CD14-positive monocyte (primary cell): Measurements from ENCODE around the gene CDK5RAP2. TPM values are rescaled to one million over a fixed set of nuclear protein-coding genes. Genes with fewer than 3 reads are reported as not detected.

Experiments used
- DNase-seq, 3 donors: peaks; one replicate each; pipeline ENCODE4 v3.0.0-alpha.2; 2011 to 2022
- H2AFZ ChIP-seq: 2 replicates; pipeline ENCODE4 v1.6.0; 2012; ENCODE audit warnings: mild to moderate bottlenecking, low read depth, low read length, inconsistent platforms; ENCODE audit not compliant: insufficient read depth, poor library complexity, severe bottlenecking
- H3K27ac ChIP-seq, 2 donors: 1 replicate in 1 of 2; 2 replicates in 1 of 2; pipeline ENCODE4 v1.5.1; 2012 to 2013; ENCODE audit warnings: low read length in 2 of 2, control low read depth in 1 of 2, inconsistent platforms in 1 of 2, low read depth in 1 of 2, mild to moderate bottlenecking in 1 of 2
- H3K27me3 ChIP-seq, 2 donors: one replicate each; pipeline versions ENCODE4 v1.6.0 to v1.6.1; 2011 to 2013; ENCODE audit warnings: low read length in 2 of 2; ENCODE audit not compliant: control insufficient read depth in 2 of 2, insufficient read depth in 2 of 2
- H3K36me3 ChIP-seq, 2 donors: replicated peaks in 1 of 2; 1 replicate in 1 of 2; 2 replicates in 1 of 2; pipeline versions ENCODE4 v1.5.1 to v1.6.1; 2012 to 2013; ENCODE audit warnings: low read length in 2 of 2, control low read depth in 1 of 2, inconsistent platforms in 1 of 2, mild to moderate bottlenecking in 1 of 2; ENCODE audit not compliant: insufficient read depth in 2 of 2, control insufficient read depth in 1 of 2
- H3K4me1 ChIP-seq, 2 donors: 1 replicate in 1 of 2; 2 replicates in 1 of 2; pipeline versions ENCODE4 v1.5.1 to v1.6.1; 2012 to 2013; ENCODE audit warnings: low read length in 2 of 2, control low read depth in 1 of 2, inconsistent platforms in 1 of 2, mild to moderate bottlenecking in 1 of 2, moderate library complexity in 1 of 2; ENCODE audit not compliant: insufficient read depth in 2 of 2, control insufficient read depth in 1 of 2
- H3K4me2 ChIP-seq: replicated peaks from 2 replicates; pipeline ENCODE3; 2012; ENCODE audit warnings: low read length, moderate library complexity, mild to moderate bottlenecking; ENCODE audit not compliant: poor library complexity, severe bottlenecking; ENCODE audit errors: extremely low read depth
- H3K4me3 ChIP-seq, 3 experiments: fragments of 200-600 bp in 1 of 3; sonication (generic) in 1 of 3; replicated peaks in 1 of 3; 1 replicate in 2 of 3; 2 replicates in 1 of 3; pipeline ENCODE4 v1.5.1; 2011 to 2013; ENCODE audit warnings: low read length in 3 of 3, mild to moderate bottlenecking in 3 of 3, control low read depth in 2 of 3, low read depth in 2 of 3, inconsistent platforms in 1 of 3, moderate library complexity in 1 of 3
- H3K79me2 ChIP-seq: 2 replicates; pipeline ENCODE4 v1.6.0; 2012; ENCODE audit warnings: mild to moderate bottlenecking, control low read depth, inconsistent platforms, low read length, moderate library complexity; ENCODE audit not compliant: insufficient read depth
- H3K9ac ChIP-seq: 2 replicates; pipeline ENCODE4 v1.6.0; 2017; ENCODE audit warnings: low read length, mild to moderate bottlenecking; ENCODE audit not compliant: insufficient read depth, poor library complexity, severe bottlenecking
- H3K9me3 ChIP-seq, 2 donors: replicated peaks in 1 of 2; 1 replicate in 1 of 2; 2 replicates in 1 of 2; pipeline versions ENCODE4 v1.5.1 to v1.6.1; 2012 to 2013; ENCODE audit warnings: low read length in 2 of 2, control low read depth in 1 of 2; ENCODE audit not compliant: control insufficient read depth in 1 of 2, insufficient read depth in 1 of 2
- H4K20me1 ChIP-seq: 2 replicates; pipeline ENCODE4 v1.6.0; 2012; ENCODE audit warnings: mild to moderate bottlenecking, low read length, control low read depth, moderate library complexity; ENCODE audit not compliant: insufficient read depth
- H3K27ac Mint-ChIP-seq, 7 donors: one replicate each; pipeline ENCODE4 v1.8.0; 2020; ENCODE audit warnings: mild to moderate bottlenecking in 7 of 7, mixed read lengths in 7 of 7, moderate library complexity in 6 of 7, inconsistent platforms in 2 of 7
- H3K27me3 Mint-ChIP-seq, 3 donors: one replicate each; pipeline ENCODE4 v1.8.0; 2021 to 2022; ENCODE audit warnings: low read depth in 3 of 3, mild to moderate bottlenecking in 3 of 3, mixed read lengths in 3 of 3, moderate library complexity in 3 of 3, inconsistent platforms in 1 of 3
- H3K36me3 Mint-ChIP-seq, 2 donors: one replicate each; pipeline ENCODE4 v1.8.0; 2020; ENCODE audit warnings: mixed read lengths in 2 of 2, inconsistent platforms in 1 of 2, mild to moderate bottlenecking in 1 of 2
- H3K4me1 Mint-ChIP-seq: one replicate; pipeline ENCODE4 v1.8.0; 2020; ENCODE audit warnings: mild to moderate bottlenecking, mixed read lengths
- H3K4me3 Mint-ChIP-seq, 2 donors: one replicate each; pipeline ENCODE4 v1.8.0; 2020; ENCODE audit warnings: mild to moderate bottlenecking in 2 of 2, mixed read lengths in 2 of 2, moderate library complexity in 1 of 2
- H3K9me3 Mint-ChIP-seq, 7 donors: one replicate each; pipeline ENCODE4 v1.8.0; 2020 to 2022; ENCODE audit warnings: mixed read lengths in 7 of 7, mild to moderate bottlenecking in 6 of 7, moderate library complexity in 6 of 7, inconsistent platforms in 2 of 7
- WGBS: methylation state at CpG from one replicate; pipeline ENCODE4 v1.1.5; 2013; ENCODE audit warnings: missing lambda C conversion rate; ENCODE audit not compliant: insufficient coverage; 5-methylcytosine and 5-hydroxymethylcytosine counted together
- intact Hi-C, 2 donors: fragments of 100-400 bp; cut with micrococcal nuclease; formaldehyde crosslinking; loops; one replicate each; pipeline versions ENCODE4 v1.15.0 to v1.15.1; 2023
- polyA plus RNA-seq, 3 donors: library from polyadenylated mRNA; depleted of rRNA in 1 of 3; unstranded in 2 of 3; stranded (reverse) in 1 of 3; fragments of 300-500 nt in 2 of 3; fragments of >200 nt in 1 of 3; fragmentation: Illumina TruSeq in 2 of 3; gene quantifications; 1 replicate in 2 of 3; 2 replicates in 1 of 3; pipeline ENCODE4 v1.2.3, GENCODE V29; 2012 to 2021
- TF ChIP-seq, protein P1 (sequence below): fragments of 200-600 bp; IDR thresholded peaks from one replicate; pipeline ENCODE4 v1.8.0; 2022; ENCODE audit warnings: antibody characterized with exemption, mild to moderate bottlenecking

CDK5RAP2 gene
- polyA plus RNA-seq, 3 donors, result 2.0 to 13.7 (median 6.1) TPM

DNA sequence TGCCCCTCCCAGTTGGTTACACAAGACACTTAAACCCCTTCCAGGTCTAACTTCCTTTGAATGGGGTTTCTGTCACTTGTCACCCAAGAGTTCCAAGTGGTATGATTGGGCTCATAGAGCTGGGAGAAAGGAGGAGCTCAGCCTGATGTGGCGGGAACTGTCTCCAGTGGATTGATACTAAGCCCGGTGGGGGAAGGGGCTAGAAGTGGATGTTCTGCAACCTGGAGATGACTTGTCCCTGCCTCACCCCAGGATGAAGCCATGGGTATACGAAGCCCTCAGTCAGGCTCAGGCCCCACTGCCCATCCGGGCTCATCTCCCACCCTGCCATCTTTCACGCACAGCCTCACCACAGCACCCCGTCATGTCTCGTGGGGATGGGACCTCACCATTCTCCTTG is 203.9 kb downstream of the CDK5RAP2 start:
- TF ChIP-seq, protein P1, sequence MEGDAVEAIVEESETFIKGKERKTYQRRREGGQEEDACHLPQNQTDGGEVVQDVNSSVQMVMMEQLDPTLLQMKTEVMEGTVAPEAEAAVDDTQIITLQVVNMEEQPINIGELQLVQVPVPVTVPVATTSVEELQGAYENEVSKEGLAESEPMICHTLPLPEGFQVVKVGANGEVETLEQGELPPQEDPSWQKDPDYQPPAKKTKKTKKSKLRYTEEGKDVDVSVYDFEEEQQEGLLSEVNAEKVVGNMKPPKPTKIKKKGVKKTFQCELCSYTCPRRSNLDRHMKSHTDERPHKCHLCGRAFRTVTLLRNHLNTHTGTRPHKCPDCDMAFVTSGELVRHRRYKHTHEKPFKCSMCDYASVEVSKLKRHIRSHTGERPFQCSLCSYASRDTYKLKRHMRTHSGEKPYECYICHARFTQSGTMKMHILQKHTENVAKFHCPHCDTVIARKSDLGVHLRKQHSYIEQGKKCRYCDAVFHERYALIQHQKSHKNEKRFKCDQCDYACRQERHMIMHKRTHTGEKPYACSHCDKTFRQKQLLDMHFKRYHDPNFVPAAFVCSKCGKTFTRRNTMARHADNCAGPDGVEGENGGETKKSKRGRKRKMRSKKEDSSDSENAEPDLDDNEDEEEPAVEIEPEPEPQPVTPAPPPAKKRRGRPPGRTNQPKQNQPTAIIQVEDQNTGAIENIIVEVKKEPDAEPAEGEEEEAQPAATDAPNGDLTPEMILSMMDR, result no peak
- 95% methylated on average over 5 of the region's 7 CpGs for WGBS
- intact Hi-C loops, result no loop called here
- Mint-ChIP-seq H3K4me1 (no peaks in the 10 kb centered on the region), H3K27ac (peak overlapping the region in 2 of 7 donors; percentile 16 to 51), H3K36me3 (no peaks in the 10 kb centered on the region), H3K27me3 (peaks cover 2 to 6% (median 3%) of the 10 kb centered on the region in 3 donors), H3K4me3 (no peak overlapping the region), H3K9me3 (peaks cover 0 to 11% (median 5%) of the 10 kb centered on the region in 7 donors)
- DNase-seq, result no peak
- H3K27ac ChIP-seq, result no peak overlapping the region
- H3K4me3 ChIP-seq, result no peak overlapping the region
- no peak overlapping the region for H2AFZ ChIP-seq
- H3K4me1 ChIP-seq, result no peaks in the 10 kb centered on the region
- H4K20me1 ChIP-seq, result no peaks in the 10 kb centered on the region
- no peak overlapping the region for H3K4me2 ChIP-seq
- no peaks in the 10 kb centered on the region for H3K27me3 ChIP-seq
- H3K36me3 ChIP-seq, result no peaks in the 10 kb centered on the region
- H3K9me3 ChIP-seq, result peaks cover 0 to 11% of the 10 kb centered on the region in 2 donors
- H3K9ac ChIP-seq, result no peak overlapping the region
- H3K79me2 ChIP-seq, result no peaks in the 10 kb centered on the region

DNA sequence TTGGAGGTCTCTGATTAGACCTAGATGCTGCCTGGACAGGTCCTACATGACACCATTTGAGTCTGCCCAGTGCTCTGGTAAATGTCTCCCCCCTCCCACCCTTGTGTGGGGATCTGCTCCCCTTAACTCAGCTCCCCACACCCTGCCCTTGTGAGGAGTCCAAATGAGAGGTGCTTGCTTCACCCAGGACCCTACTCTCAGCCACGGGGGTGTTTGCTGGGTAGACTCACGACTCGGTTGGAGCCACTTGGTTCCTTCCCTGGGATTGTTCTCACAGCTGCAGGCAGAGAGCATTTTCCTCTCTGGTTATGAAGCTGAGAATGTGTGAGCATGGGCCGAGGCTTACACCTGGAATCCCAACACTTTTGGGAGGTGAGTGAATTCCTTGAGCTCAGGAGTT is 204.7 kb downstream of the CDK5RAP2 start:
- WGBS, result no CpG with 5 or more reads among the region's 4 CpGs
- Histone ChIP-seq H3K9ac (no peak overlapping the region), H3K4me2 (no peak overlapping the region), H3K79me2 (no peaks in the 10 kb centered on the region), H2AFZ (no peak overlapping the region), H3K36me3 (no peaks in the 10 kb centered on the region), H3K27me3 (no peaks in the 10 kb centered on the region), H3K27ac (no peak overlapping the region), H3K9me3 (peaks cover 0 to 11% of the 10 kb centered on the region in 2 donors), H3K4me3 (no peak overlapping the region), H3K4me1 (no peaks in the 10 kb centered on the region), H4K20me1 (no peaks in the 10 kb centered on the region)
- Mint-ChIP-seq H3K4me1 (no peaks in the 10 kb centered on the region), H3K27me3 (peaks cover 1 to 6% (median 2%) of the 10 kb centered on the region in 3 donors), H3K9me3 (peaks cover 0 to 10% (median 5%) of the 10 kb centered on the region in 7 donors), H3K27ac (no peak overlapping the region), H3K36me3 (no peaks in the 10 kb centered on the region), H3K4me3 (no peak overlapping the region)
- TF ChIP-seq, protein P1, result no peak
- intact Hi-C loops, result no loop called here
- no peak for DNase-seq
